Retina (tissue), 1 donor: ENCODE results near the gene ITGAX.
"Not testable (repeated sequence)": the region's sequence is repeated elsewhere in the genome, so short reads cannot be mapped to it uniquely, and the experiment has no call there.

Experiments used
- DNase-seq: peaks from one replicate; pipeline ENCODE4 v3.0.0-alpha.2; 2016

The ITGAX gene

DNA sequence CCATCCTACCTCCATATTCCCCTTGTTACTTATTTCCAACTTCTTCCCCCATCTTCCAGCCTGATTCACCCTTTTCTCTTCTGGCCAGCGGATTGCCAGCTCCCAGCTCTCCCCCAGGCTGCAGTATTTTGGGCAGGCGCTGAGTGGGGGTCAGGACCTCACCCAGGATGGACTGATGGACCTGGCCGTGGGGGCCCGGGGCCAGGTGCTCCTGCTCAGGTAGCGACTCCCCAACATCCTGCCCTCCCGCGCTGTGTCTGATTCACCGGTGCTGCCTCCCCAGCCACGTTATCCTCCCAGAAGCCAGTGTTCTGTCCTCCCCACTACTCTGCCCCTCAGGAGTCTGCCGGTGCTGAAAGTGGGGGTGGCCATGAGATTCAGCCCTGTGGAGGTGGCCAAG, 57.8 kb downstream of the ITGAX start:
- DNase-seq: no peak

DNA sequence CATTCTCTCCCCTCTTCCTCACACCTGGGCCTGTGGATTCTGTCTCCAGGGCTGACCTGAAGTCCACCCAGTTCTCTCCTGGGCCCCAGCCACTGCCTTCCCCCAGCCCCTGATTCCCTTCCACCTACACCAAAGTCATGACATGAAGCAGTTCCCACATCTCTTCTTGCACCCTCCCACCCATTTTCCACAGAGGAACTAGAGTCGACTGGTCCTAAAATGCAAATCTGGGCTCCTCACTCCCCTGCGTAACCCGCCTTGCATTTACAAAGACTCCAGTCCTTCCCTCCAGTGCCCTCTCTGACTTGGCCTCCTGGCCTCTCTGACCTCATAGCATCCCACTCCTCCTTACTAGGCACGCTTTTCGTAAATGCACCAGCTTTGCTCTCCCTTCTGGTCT, 58.4 kb downstream of the ITGAX start:
- no peak for DNase-seq

- no peak for DNase-seq
These were observed 59.0 kb downstream of the ITGAX start for GRCh38 chr16:31413943-31414342.

- no peak for DNase-seq
These were observed 59.7 kb downstream of the ITGAX start for GRCh38 chr16:31414706-31415105.

DNA sequence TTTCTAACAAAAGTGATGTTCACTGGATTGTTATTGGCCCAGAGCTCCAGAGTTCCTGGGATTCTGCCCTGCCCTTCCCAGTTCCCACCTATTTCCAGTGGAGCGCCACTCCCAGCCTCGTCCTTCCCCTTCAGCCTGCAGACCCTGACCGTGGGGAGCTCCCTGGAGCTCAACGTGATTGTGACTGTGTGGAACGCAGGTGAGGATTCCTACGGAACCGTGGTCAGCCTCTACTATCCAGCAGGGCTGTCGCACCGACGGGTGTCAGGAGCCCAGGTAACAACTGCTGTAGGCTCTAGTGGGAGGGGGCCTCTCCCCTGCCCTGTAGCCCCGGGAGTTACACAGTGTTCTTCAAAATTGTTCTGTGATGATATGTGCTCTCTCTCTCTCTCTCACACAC, 61.4 kb downstream of the ITGAX start:
- DNase-seq: no peak

- DNase-seq: not testable (repeated sequence)
These were observed 62.1 kb downstream of the ITGAX start for GRCh38 chr16:31417036-31417435.

DNA sequence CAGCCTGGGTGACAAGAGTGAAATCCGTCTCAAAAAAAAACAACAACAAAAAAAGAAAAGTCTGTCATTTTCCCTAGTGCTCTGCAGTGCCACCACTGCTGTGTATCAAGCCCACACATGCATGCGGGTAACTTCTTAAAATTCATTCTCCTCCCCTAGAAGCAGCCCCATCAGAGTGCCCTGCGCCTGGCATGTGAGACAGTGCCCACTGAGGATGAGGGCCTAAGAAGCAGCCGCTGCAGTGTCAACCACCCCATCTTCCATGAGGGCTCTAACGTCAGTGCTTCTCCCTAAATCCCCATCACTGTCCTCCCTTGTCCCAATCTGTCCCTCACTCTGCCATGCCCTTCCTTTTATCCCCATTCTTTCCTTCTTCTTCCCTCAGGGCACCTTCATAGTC, 62.9 kb downstream of the ITGAX start:
- DNase-seq: no peak

DNA sequence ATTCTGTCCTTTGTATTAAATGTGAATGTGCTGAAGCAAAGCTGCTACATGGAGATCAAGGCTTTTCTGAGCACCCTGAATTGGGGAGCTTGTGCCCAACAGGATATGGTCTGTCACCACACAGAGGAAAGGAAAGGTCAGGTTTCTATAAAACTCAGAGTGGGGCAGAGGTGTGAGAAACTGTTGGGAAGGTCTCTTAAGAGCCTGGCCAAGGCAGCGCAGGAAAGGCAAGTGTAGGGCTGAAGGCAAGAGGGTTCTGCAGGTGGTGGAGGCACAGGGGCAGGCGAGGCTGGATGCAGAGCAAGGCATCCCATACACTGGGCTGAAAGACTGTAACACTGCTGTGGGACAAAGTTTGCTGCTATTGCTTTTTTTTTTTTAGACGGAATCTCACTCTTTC, 65.1 kb downstream of the ITGAX start:
- DNase-seq: no peak

GRCh38 chr16:31421587-31421986, 66.6 kb downstream of the ITGAX start:
- no peak for DNase-seq

GRCh38 chr16:31423241-31423640, 68.3 kb downstream of the ITGAX start:
- no peak for DNase-seq

DNA sequence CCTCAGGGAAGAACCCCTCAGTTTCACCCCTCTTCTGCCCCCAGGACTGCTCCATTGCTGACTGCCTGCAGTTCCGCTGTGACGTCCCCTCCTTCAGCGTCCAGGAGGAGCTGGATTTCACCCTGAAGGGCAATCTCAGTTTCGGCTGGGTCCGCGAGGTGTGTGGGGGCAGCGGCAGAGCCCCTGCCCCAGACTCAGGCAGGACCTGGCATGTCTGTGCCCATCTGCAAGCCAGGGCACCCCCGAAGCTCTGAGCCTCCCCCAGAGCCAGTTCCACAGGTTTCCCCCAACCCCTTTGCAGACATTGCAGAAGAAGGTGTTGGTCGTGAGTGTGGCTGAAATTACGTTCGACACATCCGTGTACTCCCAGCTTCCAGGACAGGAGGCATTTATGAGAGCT, 68.8 kb downstream of the ITGAX start:
- DNase-seq: no peak

DNA sequence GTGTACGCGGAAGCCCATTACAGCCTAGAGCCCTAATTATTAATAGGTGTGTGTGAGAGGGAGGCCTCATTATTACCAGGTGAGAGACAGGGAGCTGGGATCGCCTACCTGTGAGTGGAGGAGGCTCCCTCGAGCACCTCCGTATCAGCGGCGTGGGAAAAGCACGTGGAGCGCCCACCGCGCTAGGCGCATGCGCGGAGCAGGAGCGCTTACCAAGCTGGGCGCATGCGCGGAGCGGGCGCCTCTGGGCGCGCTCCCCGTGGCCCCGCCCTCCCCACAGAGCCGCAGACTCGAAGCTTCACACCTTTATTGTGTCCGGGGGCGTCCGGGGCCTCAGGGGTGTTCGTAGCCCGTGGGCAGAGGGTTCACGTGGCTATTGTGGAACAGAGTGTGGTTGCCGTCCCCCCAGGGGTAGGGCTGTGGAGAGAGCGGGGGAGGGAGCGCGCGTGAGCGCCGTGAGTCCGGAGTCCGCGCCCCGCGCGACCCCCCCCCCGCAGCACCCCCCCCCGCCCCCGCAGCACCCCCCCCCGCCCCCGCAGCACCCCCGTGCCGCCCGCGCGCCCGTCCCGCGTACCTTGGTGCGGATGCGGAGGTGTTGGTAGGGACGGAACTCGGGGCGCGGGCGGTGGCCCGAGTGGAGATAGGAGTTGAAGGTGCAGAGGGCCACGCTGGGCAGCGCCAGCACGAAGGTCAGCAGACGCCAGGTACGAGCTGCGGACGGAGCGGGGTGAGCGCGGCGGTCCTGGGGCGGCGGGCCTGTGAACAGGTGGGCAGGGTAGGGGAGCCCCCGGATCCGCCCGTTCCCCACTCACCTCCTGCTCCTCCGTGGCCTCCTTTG, 72.7 kb downstream of the ITGAX start:
- peak; percentile 80 for DNase-seq

GRCh38 chr16:31428279-31428597, 73.3 kb downstream of the ITGAX start, which contains the start of gene COX6A2:
TSS of gene COX6A2 (minus strand) at chr16:31428360. CDS start at chr16:31428325, 35 bp downstream.
- DNase-seq: peak; percentile 43

DNA sequence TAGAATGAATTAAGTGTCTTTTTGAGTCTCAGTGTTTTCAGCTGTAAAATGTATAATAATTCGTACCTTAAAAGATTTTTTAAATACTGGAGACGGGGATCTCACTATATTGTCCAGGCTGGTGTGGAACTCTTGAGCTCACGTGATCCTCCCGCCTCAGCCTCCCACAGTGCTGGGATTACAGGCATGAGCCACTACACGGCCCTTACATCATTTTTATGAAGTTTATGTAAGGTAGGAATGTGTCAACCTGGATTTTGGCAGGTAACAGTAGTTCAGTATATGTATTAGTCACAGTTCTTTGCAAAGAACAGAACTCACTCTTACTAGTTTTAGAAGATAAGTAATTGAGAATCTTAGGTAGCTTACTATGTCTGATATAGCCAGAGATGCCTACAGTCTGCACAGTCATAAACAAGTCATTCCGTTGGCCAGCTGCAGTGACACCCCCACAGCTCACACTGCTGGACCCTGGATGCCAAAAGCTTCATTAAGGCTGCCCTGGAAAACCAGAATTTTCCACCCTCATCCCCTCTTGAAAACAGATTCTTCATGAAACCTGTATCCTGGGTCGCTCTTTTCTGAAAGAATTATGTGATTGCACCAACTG, 73.8 kb downstream of the ITGAX start:
- DNase-seq: no peak

GRCh38 chr16:31429314-31429713, 74.3 kb downstream of the ITGAX start:
- DNase-seq: no peak

DNA sequence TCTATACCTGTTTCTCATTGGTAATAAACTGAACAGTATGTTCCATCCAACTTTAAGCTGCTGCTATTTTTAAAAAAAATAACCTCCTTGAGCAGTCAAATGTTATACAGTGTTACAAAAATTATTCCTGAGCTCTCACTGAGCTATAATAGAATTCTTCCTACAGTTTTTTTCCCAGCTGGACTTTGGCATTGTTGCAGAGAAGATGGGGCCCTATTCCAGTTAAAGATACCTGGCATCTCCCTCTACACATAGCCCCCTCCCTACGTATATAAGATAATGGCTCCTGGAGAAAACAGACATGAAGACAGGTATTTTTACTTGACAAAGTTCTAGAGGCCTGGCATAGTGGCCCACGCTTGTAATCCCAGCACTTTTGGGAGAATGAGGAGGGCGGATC, 74.8 kb downstream of the ITGAX start:
- no peak for DNase-seq

DNA sequence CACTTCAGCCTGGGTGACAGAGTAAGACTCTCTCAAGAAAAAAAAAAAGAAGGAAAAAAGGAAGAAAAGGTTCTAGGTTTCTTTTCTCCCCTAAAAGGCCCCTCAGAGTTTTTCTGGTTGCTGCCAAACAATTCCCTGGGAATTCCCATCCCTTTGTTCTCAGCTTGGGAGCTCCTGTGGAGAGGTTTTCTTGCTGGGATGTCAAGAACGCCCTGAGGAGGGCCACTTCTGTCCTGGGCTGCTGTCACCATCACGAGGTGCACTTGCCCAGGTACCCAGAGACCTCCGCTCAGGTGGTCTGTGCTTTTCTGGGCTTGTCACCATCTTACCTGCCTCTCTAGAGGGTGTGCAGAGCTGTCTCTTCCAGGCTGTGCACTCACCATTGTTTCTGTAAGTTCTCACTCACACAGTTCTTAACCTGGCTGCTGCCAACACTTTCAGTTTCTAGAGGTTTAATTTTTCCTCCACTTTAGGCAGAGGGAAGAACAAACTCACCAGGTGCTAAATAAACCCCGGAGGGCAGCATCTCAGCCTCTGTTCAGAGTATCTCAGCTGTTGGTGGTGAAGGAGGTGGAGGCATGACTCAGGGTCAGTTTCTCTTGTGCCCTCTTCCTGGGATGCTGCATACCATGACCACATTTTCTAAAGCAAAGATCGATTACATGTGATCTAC, 75.5 kb downstream of the ITGAX start:
- no peak for DNase-seq
